COR-L47 (cell line): Measurements from ENCODE around the gene CD164.

Source experiments
- DNase-seq: peaks from one replicate; lab custom pipeline; 2025; lab: John Stamatoyannopoulos, UW

Gene CD164

DNA sequence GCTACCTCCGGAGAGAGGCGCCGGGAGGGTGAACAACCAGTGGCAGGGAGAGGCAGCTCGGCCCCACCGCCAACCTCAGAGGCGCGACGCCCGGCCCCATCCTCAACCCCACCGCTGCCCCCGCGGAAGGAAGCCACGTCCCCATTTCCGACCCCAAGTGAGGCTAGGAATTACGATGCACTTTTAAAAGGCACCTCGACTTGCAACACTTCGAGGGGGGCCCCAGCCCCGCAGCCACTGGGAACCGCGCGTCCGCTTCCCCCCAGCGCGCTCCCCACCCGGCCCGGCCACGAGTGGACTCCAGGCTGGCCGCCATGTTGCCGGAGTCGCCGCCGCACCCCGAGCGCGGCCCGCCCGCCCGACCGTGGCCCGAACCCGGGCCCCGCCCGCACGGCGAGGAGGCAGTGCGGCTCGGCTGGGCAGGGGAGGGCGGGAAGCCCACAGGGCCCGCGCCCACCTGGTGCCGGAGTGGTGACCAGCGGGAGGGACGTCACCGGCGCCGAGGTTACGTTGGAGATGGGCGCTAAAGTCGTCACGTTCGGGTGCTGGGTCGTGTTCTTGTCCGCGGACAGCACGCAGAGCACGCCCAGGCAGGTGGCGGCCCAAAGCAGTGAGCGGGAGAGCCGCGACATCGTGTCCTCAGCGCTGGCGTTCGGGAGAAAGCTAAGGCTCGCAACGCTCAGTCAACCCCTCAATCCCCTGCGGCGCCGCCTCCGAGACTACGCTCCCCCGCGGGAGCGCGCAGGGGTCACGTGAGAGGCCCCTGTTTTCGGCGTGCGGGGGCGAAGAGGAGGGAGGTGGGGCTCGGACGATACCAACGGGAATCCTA is at the start of gene CD164:
Gene CD164 (minus strand): TSS at position 721 of the 829 bp plus-strand sequence. CDS start 89 bp downstream, at position 632.
- peak; percentile 76 for DNase-seq

DNA sequence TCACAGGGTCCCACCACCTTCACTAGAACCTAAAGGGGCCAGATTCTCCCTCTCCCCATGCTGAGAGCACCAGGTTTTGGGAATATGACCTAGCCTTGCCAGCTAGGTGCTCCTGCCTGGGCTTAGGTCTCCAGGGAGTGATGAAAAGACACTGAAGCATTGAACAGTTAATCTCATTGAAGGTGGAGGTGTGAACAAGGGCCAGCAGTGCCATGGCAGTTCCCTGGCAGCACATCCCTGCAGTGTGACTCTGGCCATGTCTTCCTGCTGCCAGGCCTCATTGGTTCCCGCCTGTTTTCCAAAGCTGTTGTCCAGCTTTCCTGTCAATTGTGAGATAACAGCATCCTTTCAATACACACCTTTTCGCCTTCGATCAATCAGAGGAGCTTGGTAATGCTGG is 47.2 kb upstream of the CD164 start:
- DNase-seq = no peak

GRCh38 chr6:109428889-109429477 is 46.7 kb upstream of the CD164 start:
- no peak for DNase-seq

DNA sequence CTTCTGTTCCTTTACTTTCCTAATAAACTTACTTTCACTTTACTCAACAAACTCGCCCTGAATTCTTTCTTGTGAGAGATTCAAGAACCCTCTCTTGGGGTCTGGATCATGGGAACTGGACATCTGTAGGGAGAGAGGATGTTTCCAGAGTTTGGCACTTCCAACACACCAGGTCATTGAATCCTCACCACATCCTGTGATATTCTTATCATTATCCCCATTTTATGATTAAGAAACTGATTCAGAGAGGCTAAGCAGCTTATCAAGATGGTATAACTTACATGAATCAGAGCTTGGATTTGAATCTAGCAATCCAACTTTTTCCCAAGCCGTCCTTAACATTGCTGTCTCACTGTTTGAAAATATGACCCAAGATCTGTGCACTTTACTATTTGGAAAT is 42.7 kb upstream of the CD164 start:
- no peak for DNase-seq

- no peak for DNase-seq
These were observed 38.9 kb upstream of the CD164 start for GRCh38 chr6:109421184-109421583.

DNA sequence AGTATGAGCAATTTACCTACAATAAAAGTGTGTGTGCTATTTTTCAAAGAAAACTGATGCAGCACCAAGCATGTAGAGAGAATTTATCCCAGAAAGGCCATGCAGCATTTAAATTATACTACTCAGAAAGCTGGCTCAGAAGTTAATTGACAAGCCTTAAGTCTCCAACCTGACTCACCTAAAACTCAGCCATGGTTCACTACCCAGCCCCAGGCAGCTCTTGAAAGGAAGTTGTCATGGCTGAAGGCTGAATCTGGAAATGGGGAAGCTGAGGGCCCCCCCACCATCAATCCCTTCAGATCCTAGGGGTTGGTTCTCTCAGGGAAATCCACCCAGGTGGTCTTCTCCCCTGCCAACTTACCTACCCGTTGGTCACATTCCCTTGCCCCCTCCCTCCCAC is 38.5 kb upstream of the CD164 start:
- no peak for DNase-seq

GRCh38 chr6:109417646-109418045 is 35.4 kb upstream of the CD164 start:
- no peak for DNase-seq

DNA sequence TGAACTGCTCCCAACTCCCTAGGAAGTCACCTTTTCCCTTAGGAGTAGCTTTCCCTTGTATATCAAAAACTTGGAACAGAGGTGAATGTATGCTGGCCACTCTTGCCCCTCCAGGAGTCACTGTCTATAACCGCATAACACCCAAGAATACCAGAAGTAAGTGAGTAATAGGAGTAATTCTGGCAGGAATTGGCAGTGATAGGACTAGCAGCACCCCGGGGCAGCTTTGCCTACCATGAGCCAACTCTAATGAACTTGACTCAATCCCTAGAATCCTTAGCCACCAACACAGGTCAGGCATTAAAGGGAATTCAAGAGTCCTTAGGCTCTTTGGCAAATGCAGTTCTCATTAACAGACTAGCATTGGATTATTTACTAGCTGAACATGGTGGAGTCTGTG is 28.8 kb upstream of the CD164 start:
- DNase-seq = no peak

DNA sequence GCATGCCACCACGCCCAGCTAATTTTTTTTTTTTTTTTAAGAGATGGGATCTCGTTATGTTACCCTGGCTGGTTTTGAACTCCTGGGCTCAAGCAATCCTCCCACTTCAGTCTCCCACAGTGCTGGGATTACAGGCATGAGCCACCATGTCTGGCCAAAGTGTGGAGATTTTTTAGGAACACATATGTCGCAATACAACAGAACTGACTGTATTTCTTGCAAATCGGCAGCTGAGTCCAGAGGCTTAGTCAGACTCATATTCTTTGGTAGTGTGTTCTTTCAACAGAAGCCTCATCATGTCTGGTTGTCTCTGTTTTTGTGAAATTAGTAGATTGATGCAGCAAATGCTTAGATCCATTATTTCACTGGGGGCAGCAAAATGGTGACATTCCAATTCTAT is 23.9 kb upstream of the CD164 start:
- no peak for DNase-seq

GRCh38 chr6:109397020-109397419 is 14.8 kb upstream of the CD164 start:
- no peak for DNase-seq

DNA sequence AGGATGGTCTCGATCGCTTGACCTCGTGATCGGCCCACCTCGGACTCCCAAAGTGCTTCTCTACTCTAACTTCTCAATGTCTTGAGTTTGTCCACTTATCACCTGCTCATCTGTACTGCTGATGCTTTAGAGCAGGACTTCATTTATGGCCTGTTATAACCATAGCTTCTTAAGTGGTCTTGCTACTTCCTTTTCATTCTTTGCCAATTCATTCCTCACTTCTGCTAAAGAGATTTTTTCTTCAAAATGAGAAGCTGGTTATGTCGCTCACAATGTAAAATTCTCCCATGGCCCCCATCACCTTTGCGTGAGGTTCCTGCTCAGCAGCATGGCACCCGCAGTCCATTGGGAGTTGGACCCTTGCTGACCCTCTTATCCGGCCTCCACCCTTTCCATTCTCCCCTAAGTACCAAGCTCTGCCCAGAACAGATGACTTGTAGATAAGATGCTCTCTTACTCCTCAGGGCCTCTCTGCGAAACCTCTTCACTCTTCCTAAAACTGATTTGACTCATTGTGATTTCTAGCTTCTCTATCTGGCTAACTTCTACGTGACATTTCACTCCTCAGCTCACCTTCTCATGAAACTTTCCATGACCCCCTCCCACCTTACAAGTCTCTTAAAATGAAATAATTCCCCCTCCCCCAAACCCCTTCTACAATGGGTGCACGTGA is 13.9 kb upstream of the CD164 start:
- DNase-seq = no peak

DNA sequence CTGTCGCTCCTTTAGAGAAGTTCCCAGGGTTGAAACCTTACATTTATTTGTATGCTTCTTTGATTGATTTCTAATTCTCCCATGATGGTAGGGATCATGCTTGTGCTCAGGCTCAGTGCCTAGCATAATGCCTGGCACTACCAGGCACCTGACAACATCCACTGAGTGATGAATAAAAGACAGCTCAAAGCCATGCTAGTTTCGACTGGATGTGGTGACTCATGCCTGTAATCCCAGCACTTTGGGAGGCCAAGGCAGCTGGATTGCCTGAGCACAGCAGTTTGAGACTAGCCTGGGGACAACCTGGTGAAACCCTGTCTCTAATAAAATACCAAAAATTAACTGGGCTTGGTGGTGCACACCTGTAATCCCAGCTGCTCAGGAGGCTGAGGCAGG is 11.6 kb upstream of the CD164 start:
- DNase-seq = no peak

- DNase-seq = no peak
These were observed 11.1 kb upstream of the CD164 start for GRCh38 chr6:109393157-109393885.

GRCh38 chr6:109389650-109390274 is 7.5 kb upstream of the CD164 start:
- no peak for DNase-seq

DNA sequence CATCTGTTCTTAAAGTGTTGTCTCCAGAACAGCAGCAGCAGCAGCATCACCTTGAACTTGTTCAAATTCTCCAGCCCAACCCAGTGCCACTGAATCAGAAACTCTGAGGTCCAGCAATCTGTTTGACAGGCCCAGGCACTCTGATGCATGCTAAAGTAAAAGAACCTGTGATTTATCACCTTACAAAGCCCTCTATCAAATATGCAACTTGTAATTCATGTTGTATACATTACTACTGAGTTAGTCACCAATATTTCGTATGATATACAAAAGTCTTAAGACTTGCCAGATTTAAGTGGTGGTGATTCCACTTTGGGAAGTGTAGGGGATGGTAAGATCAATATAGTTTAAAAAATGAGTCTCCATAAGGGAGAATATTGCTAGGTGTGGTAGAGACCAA is 6.0 kb upstream of the CD164 start:
- no peak for DNase-seq

DNA sequence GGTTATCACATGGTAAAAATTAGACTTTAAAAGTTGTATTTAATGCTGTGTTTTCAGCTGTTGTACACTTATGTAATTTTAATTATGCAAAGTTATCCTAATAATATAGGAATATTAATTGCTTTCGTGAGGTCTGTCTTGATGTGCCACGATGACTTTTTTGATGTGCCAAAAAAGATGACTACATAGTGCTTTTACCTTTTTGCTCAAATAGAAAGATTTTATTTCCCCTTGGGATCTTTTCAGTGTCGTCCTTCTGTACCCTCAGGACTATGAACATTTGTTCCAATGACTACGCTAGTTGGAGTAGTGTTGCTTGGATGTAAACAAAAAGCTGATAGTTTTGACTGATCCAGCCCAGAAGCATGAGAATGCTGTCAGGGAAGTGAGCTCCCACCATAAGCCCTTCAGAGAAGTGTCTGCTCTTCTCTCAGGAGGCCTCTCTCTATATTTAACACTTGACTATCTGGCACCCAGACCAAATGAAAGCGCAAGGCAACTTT is 1.2 kb upstream of the CD164 start:
- no peak for DNase-seq

- DNase-seq = peak; percentile 80
These were observed 540 bp upstream of the CD164 start for GRCh38 chr6:109382576-109383437.

- no peak for DNase-seq
These were observed 1.1 kb downstream of the CD164 start for GRCh38 chr6:109381061-109381746.

DNA sequence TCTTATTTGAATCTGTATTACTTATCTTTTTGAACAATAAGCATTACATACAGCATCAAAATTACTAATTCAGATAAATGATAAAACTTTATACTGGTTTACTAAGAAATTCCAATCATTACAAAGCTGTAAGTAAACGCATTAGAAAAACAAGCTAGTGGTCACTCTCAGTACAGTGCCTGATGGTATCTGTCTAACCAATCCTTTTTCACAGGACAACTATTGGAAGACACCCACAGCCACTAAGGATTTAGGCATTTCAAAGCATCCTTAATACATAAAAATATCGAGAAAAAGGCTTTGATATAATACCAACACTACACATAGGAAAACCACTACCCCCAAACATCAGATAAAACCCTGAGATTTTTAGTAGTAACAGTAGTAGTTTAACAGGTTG is 2.6 kb downstream of the CD164 start:
- no peak for DNase-seq

DNA sequence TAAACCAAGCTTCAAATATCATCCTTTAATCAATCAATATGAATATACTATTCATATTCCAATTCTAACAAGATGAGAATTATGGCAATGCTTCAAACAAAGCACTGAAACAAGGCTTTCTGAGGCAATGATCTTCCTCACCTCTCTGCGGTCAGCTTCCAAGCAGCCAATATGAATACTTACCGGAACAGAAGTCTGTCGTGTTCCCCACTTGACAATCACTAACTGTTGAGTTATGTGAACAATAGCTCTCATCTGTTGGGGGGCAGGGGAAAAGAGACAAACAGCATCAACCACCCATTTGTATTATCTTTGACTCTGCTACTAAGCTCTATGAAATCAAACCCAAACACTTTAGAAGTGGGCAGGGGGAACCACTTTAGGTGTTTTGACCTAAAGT is 4.5 kb downstream of the CD164 start:
- no peak for DNase-seq
